Activated T-cell treated with anti-CD3 and anti-CD28 coated beads for 1 hour (primary cell): Measurements from ENCODE around the gene CNTNAP2.
"Not testable (repeated sequence)": the region's sequence is repeated elsewhere in the genome, so short reads cannot be mapped to it uniquely, and the experiment has no call there.

ENCODE experiments used
- DNase-seq: peaks from one replicate; pipeline ENCODE4 v3.0.0-alpha.2; 2020; ENCODE audit warnings: low read depth

The CNTNAP2 gene

GRCh38 chr7:147106746-147107145 lies 990.1 kb downstream of the CNTNAP2 start:
- no peak for DNase-seq

GRCh38 chr7:147114525-147114924 lies 997.9 kb downstream of the CNTNAP2 start:
- not testable (repeated sequence) for DNase-seq

- DNase-seq: no peak
These were observed 1019.8 kb downstream of the CNTNAP2 start for GRCh38 chr7:147136352-147136751.

GRCh38 chr7:147145194-147145593 lies 1028.6 kb downstream of the CNTNAP2 start:
- no peak for DNase-seq

- no peak for DNase-seq
These were observed 1029.6 kb downstream of the CNTNAP2 start for GRCh38 chr7:147146169-147146568.

- no peak for DNase-seq
These were observed 1035.1 kb downstream of the CNTNAP2 start for GRCh38 chr7:147151661-147152060.

- DNase-seq: no peak
These were observed 1037.0 kb downstream of the CNTNAP2 start for GRCh38 chr7:147153571-147153970.

GRCh38 chr7:147161405-147161804 lies 1044.8 kb downstream of the CNTNAP2 start:
- DNase-seq: no peak

GRCh38 chr7:147170341-147171012 lies 1053.9 kb downstream of the CNTNAP2 start:
- no peak for DNase-seq

- DNase-seq: no peak
These were observed 1054.4 kb downstream of the CNTNAP2 start for GRCh38 chr7:147171013-147171391.

GRCh38 chr7:147173883-147174282 lies 1057.3 kb downstream of the CNTNAP2 start:
- DNase-seq: no peak

GRCh38 chr7:147182874-147183273 lies 1066.3 kb downstream of the CNTNAP2 start:
- DNase-seq: no peak

GRCh38 chr7:147183276-147183675 lies 1066.7 kb downstream of the CNTNAP2 start:
- no peak for DNase-seq

- DNase-seq: no peak
These were observed 1071.9 kb downstream of the CNTNAP2 start for GRCh38 chr7:147188467-147188866.

GRCh38 chr7:147193476-147193875 lies 1076.9 kb downstream of the CNTNAP2 start:
- no peak for DNase-seq

- DNase-seq: no peak
These were observed 1079.9 kb downstream of the CNTNAP2 start for GRCh38 chr7:147196481-147196880.

- DNase-seq: no peak
These were observed 1080.4 kb downstream of the CNTNAP2 start for GRCh38 chr7:147197006-147197405.

GRCh38 chr7:147199868-147200267 lies 1083.3 kb downstream of the CNTNAP2 start:
- DNase-seq: no peak

GRCh38 chr7:147207988-147208387 lies 1091.4 kb downstream of the CNTNAP2 start:
- no peak for DNase-seq

GRCh38 chr7:147231275-147231674 lies 1114.7 kb downstream of the CNTNAP2 start:
- DNase-seq: no peak

- DNase-seq: no peak
These were observed 1119.2 kb downstream of the CNTNAP2 start for GRCh38 chr7:147235645-147236382.

- DNase-seq: no peak
These were observed 1123.9 kb downstream of the CNTNAP2 start for GRCh38 chr7:147240468-147240867.

GRCh38 chr7:147245274-147245673 lies 1128.7 kb downstream of the CNTNAP2 start:
- DNase-seq: no peak

GRCh38 chr7:147249956-147250355 lies 1133.4 kb downstream of the CNTNAP2 start:
- DNase-seq: no peak
